ENCODE measurements around the gene MRPL51. TPM values are rescaled to one million over a fixed set of nuclear protein-coding genes. Genes with fewer than 3 reads are reported as not detected.
A peak's percentile ranks its signal among the peaks of the same experiment; 100 is the strongest.
"Not testable (repeated sequence)": the region's sequence is repeated elsewhere in the genome, so short reads cannot be mapped to it uniquely, and the experiment has no call there.

MRPL51 gene
- total RNA-seq, 1 donor from 2014 or later = 132 TPM

GRCh38 chr12:6489449-6489848, 3.6 kb downstream of the MRPL51 start:
- DNase-seq (ENCODE audit: low read depth, low spot score) = no peak

GRCh38 chr12:6488240-6488639, 4.8 kb downstream of the MRPL51 start:
- no peak for DNase-seq (ENCODE audit: low read depth, low spot score)

GRCh38 chr12:6478416-6478815, 14.6 kb downstream of the MRPL51 start:
- no peak for DNase-seq (ENCODE audit: low read depth, low spot score)

GRCh38 chr12:6477601-6478377, 15.3 kb downstream of the MRPL51 start:
- DNase-seq (ENCODE audit: low read depth, low spot score) = not testable (repeated sequence)

- no peak for DNase-seq (ENCODE audit: low read depth, low spot score)
Measured at GRCh38 chr12:6476489-6476888, 16.6 kb downstream of the MRPL51 start.

- not testable (repeated sequence) for DNase-seq (ENCODE audit: low read depth, low spot score)
Measured at GRCh38 chr12:6475233-6475975, 17.7 kb downstream of the MRPL51 start.

GRCh38 chr12:6472491-6472890, 20.6 kb downstream of the MRPL51 start:
- no peak for DNase-seq (ENCODE audit: low read depth, low spot score)

- no peak for DNase-seq (ENCODE audit: low read depth, low spot score)
Measured at GRCh38 chr12:6471989-6472360, 21.1 kb downstream of the MRPL51 start.

GRCh38 chr12:6470375-6471163, 22.5 kb downstream of the MRPL51 start, which contains the start of gene VAMP1:
VAMP1 (minus strand) TSS chr12:6470677; CDS start chr12:6470531, 146 bp downstream.
- DNase-seq (ENCODE audit: low read depth, low spot score) = peak; percentile 87

- no peak for DNase-seq (ENCODE audit: low read depth, low spot score)
Measured at GRCh38 chr12:6469609-6470374, 23.3 kb downstream of the MRPL51 start.

GRCh38 chr12:6469092-6469491, 24.0 kb downstream of the MRPL51 start:
- no peak for DNase-seq (ENCODE audit: low read depth, low spot score)

GRCh38 chr12:6468283-6468575, 24.8 kb downstream of the MRPL51 start:
- DNase-seq (ENCODE audit: low read depth, low spot score) = no peak

GRCh38 chr12:6467571-6468282, 25.3 kb downstream of the MRPL51 start:
- DNase-seq (ENCODE audit: low read depth, low spot score) = not testable (repeated sequence)

GRCh38 chr12:6466751-6467150, 26.3 kb downstream of the MRPL51 start:
- DNase-seq (ENCODE audit: low read depth, low spot score) = not testable (repeated sequence)

- DNase-seq (ENCODE audit: low read depth, low spot score) = no peak
Measured at GRCh38 chr12:6466184-6466573, 26.9 kb downstream of the MRPL51 start.

GRCh38 chr12:6465467-6466183, 27.4 kb downstream of the MRPL51 start:
- DNase-seq (ENCODE audit: low read depth, low spot score) = peak; percentile 37

GRCh38 chr12:6464531-6464930, 28.5 kb downstream of the MRPL51 start:
- DNase-seq (ENCODE audit: low read depth, low spot score) = no peak

GRCh38 chr12:6463858-6464257, 29.2 kb downstream of the MRPL51 start:
- no peak for DNase-seq (ENCODE audit: low read depth, low spot score)

GRCh38 chr12:6463216-6463615, 29.8 kb downstream of the MRPL51 start:
- DNase-seq (ENCODE audit: low read depth, low spot score) = no peak

All from pulmonary artery endothelial cell (primary cell).